ENCODE results near the gene NPC2. TPM values are rescaled to one million over a fixed set of nuclear protein-coding genes. Genes with fewer than 3 reads are reported as not detected.

NPC2 gene
- total and polyA plus RNA-seq, 10 donors = 191 to 956 (median 298) TPM

DNA sequence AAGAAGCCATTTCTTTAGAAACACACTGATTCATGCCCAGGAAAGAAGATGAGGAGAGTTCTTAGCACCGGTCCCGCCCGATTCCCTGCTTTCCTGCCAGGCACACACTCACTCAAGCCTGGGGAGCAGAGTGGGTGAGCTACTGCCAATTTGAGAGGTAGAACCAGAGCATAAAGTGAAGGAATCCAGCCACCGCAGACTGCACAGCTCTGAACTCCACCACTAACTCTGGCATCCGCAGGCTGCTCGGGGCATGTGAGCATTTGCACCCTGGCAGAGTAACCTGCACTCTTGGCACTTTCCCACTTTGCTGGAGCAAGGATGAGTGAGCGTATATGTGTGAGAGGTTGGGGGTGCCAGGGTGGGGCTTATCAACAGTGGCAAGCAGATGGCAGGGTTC is 63.1 kb downstream of the NPC2 start:
- H3K4me3 ChIP-seq = no peak overlapping the region
- DNase-seq = no peak

More for the DNA sequence above, 63.1 kb downstream of the NPC2 start:
- peaks cover 0 to 30% (median 13%) of the 10 kb centered on the region in 7 donors for H3K27me3 ChIP-seq (replicated peaks in 1 of 7)
- H3K36me3 ChIP-seq = no peaks in the 10 kb centered on the region
- TF ChIP-seq POLR2A (IDR thresholded peaks at IDR 0.05) = no peak
- TF ChIP-seq POLR2AphosphoS5 (IDR thresholded peaks at IDR 0.05) = no peak
- TF ChIP-seq, protein P1, sequence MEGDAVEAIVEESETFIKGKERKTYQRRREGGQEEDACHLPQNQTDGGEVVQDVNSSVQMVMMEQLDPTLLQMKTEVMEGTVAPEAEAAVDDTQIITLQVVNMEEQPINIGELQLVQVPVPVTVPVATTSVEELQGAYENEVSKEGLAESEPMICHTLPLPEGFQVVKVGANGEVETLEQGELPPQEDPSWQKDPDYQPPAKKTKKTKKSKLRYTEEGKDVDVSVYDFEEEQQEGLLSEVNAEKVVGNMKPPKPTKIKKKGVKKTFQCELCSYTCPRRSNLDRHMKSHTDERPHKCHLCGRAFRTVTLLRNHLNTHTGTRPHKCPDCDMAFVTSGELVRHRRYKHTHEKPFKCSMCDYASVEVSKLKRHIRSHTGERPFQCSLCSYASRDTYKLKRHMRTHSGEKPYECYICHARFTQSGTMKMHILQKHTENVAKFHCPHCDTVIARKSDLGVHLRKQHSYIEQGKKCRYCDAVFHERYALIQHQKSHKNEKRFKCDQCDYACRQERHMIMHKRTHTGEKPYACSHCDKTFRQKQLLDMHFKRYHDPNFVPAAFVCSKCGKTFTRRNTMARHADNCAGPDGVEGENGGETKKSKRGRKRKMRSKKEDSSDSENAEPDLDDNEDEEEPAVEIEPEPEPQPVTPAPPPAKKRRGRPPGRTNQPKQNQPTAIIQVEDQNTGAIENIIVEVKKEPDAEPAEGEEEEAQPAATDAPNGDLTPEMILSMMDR (IDR thresholded peaks at IDR 0.05 in 8 of 11, conservative IDR thresholded peaks at IDR 0.05 in 3 of 11) = no peak
- 85 to 93% (median 90%) methylated on average over 7 of the region's 7 CpGs for WGBS, 5 donors
- no peak overlapping the region for H3K27ac ChIP-seq
- H3K9me3 ChIP-seq = no peaks in the 10 kb centered on the region
- intact Hi-C loops (cut with DNase I; ENCODE audit: low total_unique reads) = no loop called here
- peaks cover 0 to 11% (median 7%) of the 10 kb centered on the region in 6 donors for H3K4me1 ChIP-seq

Other genes starting within 250 kb of the NPC2 start
- gene ABCD4, start 190.4 kb downstream of the NPC2 start, total RNA-seq = 10 to 100 TPM; 66.9 to 99.4 (median 76.3) TPM
- 10 to 100 TPM; 37.2 to 62.5 (median 61.8) TPM for gene ABCD4, start 190.4 kb downstream of the NPC2 start, polyA plus RNA-seq
- gene VRTN, start 144.8 kb downstream of the NPC2 start, total RNA-seq = not detected
- gene VRTN, start 144.8 kb downstream of the NPC2 start, polyA plus RNA-seq = under 1 TPM; 0.07 to 0.21 (median 0.10) TPM
- gene SYNDIG1L, start 67.1 kb downstream of the NPC2 start, total RNA-seq = under 1 TPM in 6 of 7 donors, not detected in 1; 0.18 to 0.52 (median 0.25) TPM
- under 1 TPM; 0.03 to 0.14 (median 0.13) TPM for gene SYNDIG1L, start 67.1 kb downstream of the NPC2 start, polyA plus RNA-seq
- gene ISCA2, start 460 bp upstream of the NPC2 start, total RNA-seq = 10 to 100 TPM; 11.7 to 24.7 (median 19.0) TPM
- gene ISCA2, start 460 bp upstream of the NPC2 start, polyA plus RNA-seq = 10 to 100 TPM; 25.8 to 28.9 (median 26.0) TPM
- 10 to 100 TPM in 1 of 7 donors, 1 to 10 TPM in 6; 4.3 to 10.7 (median 6.3) TPM for gene LTBP2, start 118.9 kb upstream of the NPC2 start, total RNA-seq
- gene LTBP2, start 118.9 kb upstream of the NPC2 start, polyA plus RNA-seq = 1 to 10 TPM; 3.4 to 6.7 (median 4.2) TPM
- 10 to 100 TPM; 27.3 to 54.7 (median 41.7) TPM for gene AREL1, start 219.8 kb upstream of the NPC2 start, total RNA-seq
- gene AREL1, start 219.8 kb upstream of the NPC2 start, polyA plus RNA-seq = 1 to 10 TPM; 5.9 to 9.8 (median 8.2) TPM
- 10 to 100 TPM; 25.5 to 42.2 (median 37.5) TPM for gene FCF1, start 219.8 kb upstream of the NPC2 start, total RNA-seq
- 10 to 100 TPM in 2 of 3 donors, 1 to 10 TPM in 1; 6.9 to 16.7 (median 11.8) TPM for gene FCF1, start 219.8 kb upstream of the NPC2 start, polyA plus RNA-seq